Measurements from ENCODE around the gene PXT1. TPM values are rescaled to one million over a fixed set of nuclear protein-coding genes. Genes with fewer than 3 reads are reported as not detected.

Gene PXT1
- total RNA-seq, 2 experiments from 2014 or later, result 0.22 to 0.36 TPM

DNA sequence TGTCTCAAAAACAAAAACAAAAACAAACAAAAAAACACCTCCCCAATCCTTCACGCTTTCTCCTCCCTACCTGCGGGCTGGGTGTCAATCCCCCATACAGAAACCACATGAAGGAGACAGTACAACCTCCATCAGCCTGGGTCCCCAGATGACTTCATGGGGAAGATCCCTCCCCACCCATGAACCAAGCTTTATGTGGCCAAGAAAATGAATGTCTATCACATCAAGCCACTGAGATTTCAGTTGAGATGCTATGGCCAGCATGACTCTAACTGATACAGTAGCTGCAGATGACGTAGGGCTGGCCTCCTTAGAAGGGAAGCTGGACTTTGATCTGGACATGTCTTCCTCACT lies 84.8 kb downstream of the PXT1 start:
- Mint-ChIP-seq H3K27me3 (no peaks in the 10 kb centered on the region), H3K36me3 (ENCODE audit: low read depth) (no peaks in the 10 kb centered on the region), H3K27ac (no peak overlapping the region), H3K9me3 (no peaks in the 10 kb centered on the region), H3K4me3 (no peak overlapping the region), H3K4me1 (ENCODE audit: low read depth) (peaks cover 12% of the 10 kb centered on the region)
- ATAC-seq (peak; percentile 40), DNase-seq (peak; percentile 30)
- no peak for TF ChIP-seq CTCF (IDR thresholded peaks at IDR 0.05)
- CTCF ChIA-PET, result interaction anchor here (0.8 to 11.6 kb wide), 8 partner anchors 8 to 330 kb away, joined by 3 to 136 read pairs (median 6); partner anchors contain the start of genes BNIP5 and MAPK14
- POLR2A ChIA-PET, result interaction anchor here (0.7 to 1.2 kb wide), 4 partner anchors 11 to 226 kb away, joined by 3 read pairs; no protein-coding TSS in a partner anchor
- intact Hi-C loops (cut with micrococcal nuclease), result no loop called here

DNA sequence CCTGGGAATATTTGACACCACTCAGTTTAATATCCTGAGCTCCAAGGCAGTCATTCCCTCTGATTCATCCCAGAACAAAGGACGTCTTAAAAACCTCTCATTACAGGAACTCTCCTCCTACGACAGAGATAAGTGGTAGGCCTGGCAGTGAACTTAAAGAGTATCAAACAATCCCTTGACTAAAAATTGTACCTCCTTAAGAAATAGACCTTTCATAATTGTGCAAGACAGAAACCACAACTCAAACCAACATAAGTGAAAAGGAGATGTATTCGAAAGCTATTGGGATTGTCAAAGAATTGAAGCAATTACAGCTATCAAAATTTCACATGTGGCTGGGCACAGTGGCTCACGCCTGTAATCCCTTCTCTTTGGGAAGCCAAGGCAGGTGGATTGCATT lies 86.8 kb downstream of the PXT1 start:
- no peak for TF ChIP-seq CTCF (IDR thresholded peaks at IDR 0.05)
- Mint-ChIP-seq H3K9me3 (no peaks in the 10 kb centered on the region), H3K27me3 (peaks cover under 1% of the 10 kb centered on the region), H3K4me3 (no peak overlapping the region), H3K4me1 (ENCODE audit: low read depth) (peaks cover 12% of the 10 kb centered on the region), H3K27ac (no peak overlapping the region), H3K36me3 (ENCODE audit: low read depth) (no peaks in the 10 kb centered on the region)
- ChIA-PET CTCF (interaction anchor here (1.0 to 11.6 kb wide), 3 partner anchors 15 to 369 kb away, joined by 3 to 136 read pairs (median 21); partner anchors contain the start of gene BNIP5), POLR2A (no interaction called here)
- ATAC-seq, result no peak
- no peak for DNase-seq
- intact Hi-C loops (cut with micrococcal nuclease), result no loop called here

GRCh38 chr6:36353411-36353915 lies 89.2 kb downstream of the PXT1 start:
- no peak for TF ChIP-seq CTCF (IDR thresholded peaks at IDR 0.05)
- Mint-ChIP-seq H3K4me1 (ENCODE audit: low read depth) (peaks cover 12% of the 10 kb centered on the region), H3K4me3 (no peak overlapping the region), H3K27ac (no peak overlapping the region), H3K36me3 (ENCODE audit: low read depth) (no peaks in the 10 kb centered on the region), H3K9me3 (no peaks in the 10 kb centered on the region), H3K27me3 (peaks cover 2% of the 10 kb centered on the region)
- DNase-seq (no peak), ATAC-seq (no peak)
- POLR2A ChIA-PET, result no interaction called here
- intact Hi-C loops (cut with micrococcal nuclease), result no loop called here
- CTCF ChIA-PET, result interaction anchor here (0.7 to 11.6 kb wide), 3 partner anchors 8 to 51 kb away, joined by 3 to 136 read pairs (median 21); partner anchors contain the start of gene BNIP5

DNA sequence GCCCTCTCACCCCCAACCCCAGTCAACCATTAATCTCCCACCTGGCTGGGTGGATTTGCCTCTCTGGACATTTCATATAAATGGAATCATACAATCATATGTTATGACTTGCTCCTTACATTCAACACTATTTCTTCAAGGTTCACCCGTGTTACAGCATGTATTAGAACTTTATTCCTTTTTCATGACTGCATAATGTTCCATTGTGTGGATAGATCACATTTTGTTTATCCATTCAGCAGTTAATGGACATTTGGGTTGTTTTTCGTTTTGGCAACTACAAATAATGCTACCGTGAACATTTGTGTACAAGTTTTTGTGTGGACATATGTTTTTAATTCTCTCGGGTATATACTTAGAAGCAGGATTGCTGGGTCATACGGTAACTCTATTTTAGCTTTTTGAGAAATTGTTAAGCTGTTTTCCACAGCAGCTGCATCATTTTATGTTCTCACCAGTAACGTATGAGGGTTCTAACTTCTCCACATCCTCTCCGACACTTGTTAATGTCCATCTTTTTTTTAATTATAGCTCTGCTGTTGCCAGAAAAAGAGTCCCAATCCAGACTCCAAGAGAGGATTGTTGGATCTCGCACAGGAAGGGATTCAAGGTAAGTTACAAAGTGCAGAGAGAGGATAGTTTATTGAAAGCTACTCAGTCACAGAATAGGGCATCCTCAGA lies 90.0 kb downstream of the PXT1 start:
- CTCF ChIA-PET, result interaction anchor here (0.7 to 11.6 kb wide), 3 partner anchors 9 to 50 kb away, joined by 3 to 136 read pairs (median 21); partner anchors contain the start of gene BNIP5
- H3K4me1 Mint-ChIP-seq (ENCODE audit: low read depth), result peaks cover 5% of the 10 kb centered on the region
- peaks cover 2% of the 10 kb centered on the region for H3K27me3 Mint-ChIP-seq
- no peak for DNase-seq
- H3K4me3 Mint-ChIP-seq, result no peak overlapping the region
- H3K36me3 Mint-ChIP-seq (ENCODE audit: low read depth), result no peaks in the 10 kb centered on the region
- intact Hi-C loops (cut with micrococcal nuclease), result no loop called here
- POLR2A ChIA-PET, result interaction anchor here (0.7 kb wide), 1 partner anchor 26 kb away, joined by 3 read pairs; no protein-coding TSS in a partner anchor
- TF ChIP-seq CTCF (IDR thresholded peaks at IDR 0.05), result no peak
- no peak overlapping the region for H3K27ac Mint-ChIP-seq
- no peak for ATAC-seq
- no peaks in the 10 kb centered on the region for H3K9me3 Mint-ChIP-seq
